H1 (cell line): ENCODE measurements around the gene TMTC4.
A peak's percentile ranks its signal among the peaks of the same experiment; 100 is the strongest.

ENCODE experiments used
- EGR1 ChIP-seq: IDR thresholded peaks from 2 replicates; pipeline ENCODE4 v1.6.1; 2011; ENCODE audit warnings: low read depth, low read length, borderline replicate concordance
- EP300 ChIP-seq, 2 experiments: IDR thresholded peaks; 1 replicate in 1 of 2; 2 replicates in 1 of 2; pipeline ENCODE4 v1.6.1; 2011 to 2012; ENCODE audit warnings: low read depth in 2 of 2, low read length in 2 of 2, mild to moderate bottlenecking in 2 of 2, borderline replicate concordance in 1 of 2, inconsistent platforms in 1 of 2, moderate library complexity in 1 of 2
- JUN ChIP-seq: IDR thresholded peaks from 2 replicates; pipeline ENCODE4 v1.6.1; 2011; ENCODE audit warnings: low read depth, mild to moderate bottlenecking, improper control_type of control experiment, low read length
- POLR2A ChIP-seq, 2 experiments: IDR thresholded peaks; 1 replicate in 1 of 2; 2 replicates in 1 of 2; pipeline ENCODE4 v1.6.1; 2011; ENCODE audit warnings: low read depth in 2 of 2, low read length in 2 of 2, mild to moderate bottlenecking in 2 of 2; ENCODE audit errors: control extremely low read depth in 1 of 2
- SIRT6 ChIP-seq: IDR thresholded peaks from one replicate; pipeline ENCODE4 v1.7.1; 2012; ENCODE audit warnings: low read length, inconsistent platforms
- YY1 ChIP-seq: IDR thresholded peaks from 2 replicates; pipeline ENCODE4 v1.6.1; 2011; ENCODE audit warnings: low read depth, mild to moderate bottlenecking, low read length
- TF ChIP-seq, protein P1 (sequence below): IDR thresholded peaks from 2 replicates; pipeline ENCODE4 v1.6.1; 2012; ENCODE audit warnings: inconsistent platforms
- TF ChIP-seq, protein P2 (sequence below): IDR thresholded peaks from 2 replicates; pipeline ENCODE4 v1.6.1; 2011; ENCODE audit warnings: low read depth, mild to moderate bottlenecking, low read length; ENCODE audit not compliant: insufficient read depth
- TF ChIP-seq, protein P3 (sequence below), 3 experiments: IDR thresholded peaks; 1 replicate in 2 of 3; 2 replicates in 1 of 3; pipeline versions ENCODE4 v1.5.1 to v1.6.1; 2011; ENCODE audit warnings: low read length in 3 of 3, mild to moderate bottlenecking in 3 of 3, inconsistent platforms in 2 of 3, low read depth in 1 of 3, moderate library complexity in 1 of 3; ENCODE audit not compliant: insufficient read depth in 1 of 3; ENCODE audit errors: control extremely low read depth in 1 of 3

DNA sequence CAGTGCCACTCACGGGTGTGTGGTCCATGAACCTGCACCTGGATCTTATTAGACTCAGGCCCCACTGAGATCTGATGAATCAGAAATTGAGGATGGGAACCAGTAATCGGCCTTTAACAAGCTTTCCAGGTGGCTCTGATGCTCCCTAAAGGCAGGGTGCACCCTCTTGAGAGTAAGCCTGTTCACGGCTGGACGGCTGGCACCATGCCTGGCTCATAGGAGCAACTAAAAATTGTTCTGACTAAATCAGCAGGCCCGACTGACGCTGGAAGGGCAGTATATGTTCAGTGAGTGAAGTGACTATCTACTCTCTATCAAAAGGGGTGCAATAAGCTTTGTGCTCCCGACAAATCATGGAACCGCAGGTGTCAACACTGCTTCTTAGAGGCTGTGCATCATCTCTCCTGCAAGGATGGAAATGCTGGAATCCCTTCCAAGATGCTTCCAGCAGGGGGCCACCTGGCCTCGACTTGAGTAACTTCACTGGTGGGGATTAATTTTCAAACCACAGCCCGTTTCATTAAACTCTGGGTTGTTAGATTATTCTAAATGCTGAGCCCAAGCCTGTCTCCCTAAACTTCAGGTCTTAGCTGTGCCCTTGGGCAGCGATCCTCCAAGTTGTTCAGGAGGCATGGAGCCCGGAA is 28.4 kb downstream of the TMTC4 start:
- TF ChIP-seq JUN, result no peak
- TF ChIP-seq POLR2A (IDR thresholded peaks at IDR 0.05; ENCODE audit: control extremely low read depth in 1 of 2, low read depth in 2 of 2, low read length in 2 of 2), result no peak
- TF ChIP-seq, protein P1, sequence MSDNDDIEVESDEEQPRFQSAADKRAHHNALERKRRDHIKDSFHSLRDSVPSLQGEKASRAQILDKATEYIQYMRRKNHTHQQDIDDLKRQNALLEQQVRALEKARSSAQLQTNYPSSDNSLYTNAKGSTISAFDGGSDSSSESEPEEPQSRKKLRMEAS, result no peak
- no peak for TF ChIP-seq EP300 (IDR thresholded peaks at IDR 0.05; ENCODE audit: borderline replicate concordance in 1 of 2, low read depth in 2 of 2, low read length in 2 of 2)
- no peak for TF ChIP-seq SIRT6
- no peak for TF ChIP-seq EGR1
- TF ChIP-seq, protein P2, sequence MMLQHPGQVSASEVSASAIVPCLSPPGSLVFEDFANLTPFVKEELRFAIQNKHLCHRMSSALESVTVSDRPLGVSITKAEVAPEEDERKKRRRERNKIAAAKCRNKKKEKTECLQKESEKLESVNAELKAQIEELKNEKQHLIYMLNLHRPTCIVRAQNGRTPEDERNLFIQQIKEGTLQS, result no peak
- TF ChIP-seq YY1, result no peak
- TF ChIP-seq, protein P3, sequence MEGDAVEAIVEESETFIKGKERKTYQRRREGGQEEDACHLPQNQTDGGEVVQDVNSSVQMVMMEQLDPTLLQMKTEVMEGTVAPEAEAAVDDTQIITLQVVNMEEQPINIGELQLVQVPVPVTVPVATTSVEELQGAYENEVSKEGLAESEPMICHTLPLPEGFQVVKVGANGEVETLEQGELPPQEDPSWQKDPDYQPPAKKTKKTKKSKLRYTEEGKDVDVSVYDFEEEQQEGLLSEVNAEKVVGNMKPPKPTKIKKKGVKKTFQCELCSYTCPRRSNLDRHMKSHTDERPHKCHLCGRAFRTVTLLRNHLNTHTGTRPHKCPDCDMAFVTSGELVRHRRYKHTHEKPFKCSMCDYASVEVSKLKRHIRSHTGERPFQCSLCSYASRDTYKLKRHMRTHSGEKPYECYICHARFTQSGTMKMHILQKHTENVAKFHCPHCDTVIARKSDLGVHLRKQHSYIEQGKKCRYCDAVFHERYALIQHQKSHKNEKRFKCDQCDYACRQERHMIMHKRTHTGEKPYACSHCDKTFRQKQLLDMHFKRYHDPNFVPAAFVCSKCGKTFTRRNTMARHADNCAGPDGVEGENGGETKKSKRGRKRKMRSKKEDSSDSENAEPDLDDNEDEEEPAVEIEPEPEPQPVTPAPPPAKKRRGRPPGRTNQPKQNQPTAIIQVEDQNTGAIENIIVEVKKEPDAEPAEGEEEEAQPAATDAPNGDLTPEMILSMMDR (IDR thresholded peaks at IDR 0.05; ENCODE audit: control extremely low read depth in 1 of 3, insufficient read depth in 1 of 3, low read depth in 1 of 3, low read length in 3 of 3), result peak in 2 of 3 experiments; percentile 53 to 63; a peak in 2 of 4 replicates
